SK-N-DZ (cell line): Measurements from ENCODE around the gene ZNHIT2.
"Not testable (repeated sequence)": the region's sequence is repeated elsewhere in the genome, so short reads cannot be mapped to it uniquely, and the experiment has no call there.

Experiments
- DNase-seq: peaks from one replicate; pipeline ENCODE4 v3.0.0-alpha.2; 2015; ENCODE audit warnings: low spot score

Gene ZNHIT2

GRCh38 chr11:65119670-65119995, 2.1 kb upstream of the ZNHIT2 start:
- DNase-seq = no peak

GRCh38 chr11:65118891-65119669, 1.6 kb upstream of the ZNHIT2 start:
- DNase-seq = not testable (repeated sequence)

GRCh38 chr11:65118097-65118837, 766 bp upstream of the ZNHIT2 start:
- DNase-seq = no peak

DNA sequence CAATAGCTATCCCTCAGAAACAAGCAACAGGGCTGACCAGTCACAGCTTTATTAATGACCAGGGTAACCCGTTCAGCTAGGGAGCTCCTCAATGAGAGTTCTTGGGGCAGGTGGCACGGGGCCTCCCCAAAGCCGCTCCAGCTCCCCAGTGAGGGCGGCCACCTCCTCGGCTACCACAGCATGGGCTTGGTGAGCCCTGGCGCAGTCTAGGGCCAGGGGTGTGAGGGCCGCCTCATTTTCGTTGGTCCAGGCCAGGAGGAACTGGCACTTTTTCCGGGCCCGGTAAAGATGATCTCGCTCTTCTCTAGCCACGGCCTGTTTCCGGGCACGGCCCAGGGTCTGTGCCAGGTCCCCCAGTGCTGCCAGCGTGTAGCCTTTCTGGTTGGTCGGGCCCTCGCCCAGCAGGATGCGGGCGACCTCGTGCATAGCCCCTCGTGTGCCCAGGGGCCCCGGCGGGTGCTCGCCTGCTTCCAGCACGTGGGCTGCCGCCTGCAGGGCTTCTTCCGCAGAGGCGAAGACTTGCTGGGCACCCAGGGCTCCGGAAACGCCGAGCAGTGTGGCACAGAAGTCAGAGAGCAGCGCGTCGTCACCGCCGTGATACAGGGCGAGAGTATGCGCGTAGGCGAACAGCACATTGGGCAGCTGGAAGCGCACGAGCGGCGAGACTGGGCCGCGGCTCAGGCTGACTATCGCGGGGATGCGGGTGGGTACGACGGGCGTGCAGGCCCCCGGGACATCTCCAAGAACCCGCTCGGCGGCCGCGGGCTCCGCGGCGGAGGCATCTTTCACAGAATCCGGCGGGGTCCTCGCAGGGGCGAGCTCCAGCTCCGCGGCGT, 913 bp downstream of the ZNHIT2 start:
- DNase-seq = no peak

- no peak for DNase-seq
These were observed 2.0 kb downstream of the ZNHIT2 start for GRCh38 chr11:65115361-65116082.

GRCh38 chr11:65114538-65115171, 2.8 kb downstream of the ZNHIT2 start:
- no peak for DNase-seq

- no peak for DNase-seq
These were observed 3.7 kb downstream of the ZNHIT2 start for GRCh38 chr11:65113839-65114238.

- no peak for DNase-seq
These were observed 4.1 kb downstream of the ZNHIT2 start for GRCh38 chr11:65113361-65113756.

- peak; percentile 68 for DNase-seq
These were observed 4.7 kb downstream of the ZNHIT2 start for GRCh38 chr11:65112546-65113360.

DNA sequence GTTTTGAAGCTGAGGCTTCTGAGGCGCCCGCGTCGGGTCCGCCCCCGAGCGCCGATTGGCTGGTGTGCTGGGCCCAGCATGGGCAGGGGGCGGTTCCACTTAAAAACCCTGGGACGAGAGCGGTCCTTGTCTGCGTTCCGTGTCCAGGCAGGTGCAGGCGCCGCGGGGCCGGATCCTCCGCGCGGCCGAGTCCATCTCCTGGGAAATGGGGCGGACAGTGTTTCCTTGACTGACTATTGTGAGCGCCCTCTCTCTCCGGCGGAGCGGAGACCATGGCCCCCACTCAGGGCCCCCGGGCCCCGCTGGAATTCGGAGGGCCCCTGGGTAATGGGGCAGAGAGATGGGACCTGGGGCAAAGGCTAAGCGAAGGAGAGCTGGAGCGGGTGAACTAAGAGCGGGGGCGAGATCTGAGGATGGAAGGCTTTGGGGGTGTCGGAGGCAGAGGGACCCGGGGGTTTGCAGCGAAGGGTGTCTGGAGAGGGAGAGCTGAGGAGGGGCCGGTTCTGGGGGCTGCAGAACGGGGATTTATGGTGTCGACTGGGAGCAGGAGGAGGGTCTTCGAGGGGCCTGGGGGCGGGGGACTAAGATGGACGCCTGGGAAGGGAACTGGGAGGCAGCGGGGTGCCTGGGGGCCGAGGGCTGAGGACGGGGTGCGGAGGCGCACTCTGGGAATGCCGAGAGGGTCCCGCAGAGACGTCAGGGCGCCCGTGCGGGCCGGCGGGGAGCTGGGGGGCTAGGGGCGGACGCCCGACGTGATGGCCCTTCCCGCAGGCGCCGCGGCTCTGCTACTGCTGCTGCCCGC, 5.6 kb downstream of the ZNHIT2 start, which contains the start of gene TM7SF2:
Gene TM7SF2 (plus strand): TSS at position 129 of the 802 bp plus-strand sequence. CDS start 144 bp downstream, at position 273.
- DNase-seq = peak; percentile 96

GRCh38 chr11:65111159-65111743, 6.2 kb downstream of the ZNHIT2 start:
- no peak for DNase-seq

GRCh38 chr11:65110354-65110861, 7.1 kb downstream of the ZNHIT2 start:
- DNase-seq = peak; percentile 83

GRCh38 chr11:65109231-65110198, 8.0 kb downstream of the ZNHIT2 start:
- no peak for DNase-seq

DNA sequence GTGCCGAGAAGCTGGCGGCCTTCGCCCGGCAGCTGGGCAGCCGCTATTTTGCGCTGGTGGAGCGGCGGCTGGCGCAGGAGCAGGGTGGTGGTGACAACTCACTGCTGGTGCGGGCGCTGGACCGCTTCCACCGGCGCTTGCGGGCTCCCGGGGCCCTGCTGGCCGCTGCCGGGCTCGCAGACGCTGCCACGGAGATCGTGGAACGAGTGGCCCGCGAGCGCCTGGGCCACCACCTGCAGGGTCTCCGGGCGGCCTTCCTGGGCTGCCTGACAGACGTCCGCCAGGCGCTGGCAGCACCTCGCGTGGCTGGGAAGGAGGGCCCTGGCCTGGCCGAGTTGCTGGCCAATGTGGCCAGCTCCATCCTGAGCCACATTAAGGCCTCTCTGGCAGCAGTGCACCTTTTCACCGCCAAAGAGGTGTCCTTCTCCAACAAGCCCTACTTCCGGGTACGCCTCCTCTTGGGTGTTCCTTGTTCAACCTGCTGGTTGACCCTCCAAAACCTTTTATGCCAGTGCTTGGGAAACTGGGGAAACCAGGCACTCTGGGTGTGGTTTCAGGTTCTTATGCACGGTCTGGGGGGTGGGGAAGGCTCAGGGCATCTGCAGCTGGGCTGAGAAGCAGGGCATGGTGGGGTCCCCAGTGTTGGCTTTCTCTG, 8.9 kb downstream of the ZNHIT2 start:
- DNase-seq = no peak

DNA sequence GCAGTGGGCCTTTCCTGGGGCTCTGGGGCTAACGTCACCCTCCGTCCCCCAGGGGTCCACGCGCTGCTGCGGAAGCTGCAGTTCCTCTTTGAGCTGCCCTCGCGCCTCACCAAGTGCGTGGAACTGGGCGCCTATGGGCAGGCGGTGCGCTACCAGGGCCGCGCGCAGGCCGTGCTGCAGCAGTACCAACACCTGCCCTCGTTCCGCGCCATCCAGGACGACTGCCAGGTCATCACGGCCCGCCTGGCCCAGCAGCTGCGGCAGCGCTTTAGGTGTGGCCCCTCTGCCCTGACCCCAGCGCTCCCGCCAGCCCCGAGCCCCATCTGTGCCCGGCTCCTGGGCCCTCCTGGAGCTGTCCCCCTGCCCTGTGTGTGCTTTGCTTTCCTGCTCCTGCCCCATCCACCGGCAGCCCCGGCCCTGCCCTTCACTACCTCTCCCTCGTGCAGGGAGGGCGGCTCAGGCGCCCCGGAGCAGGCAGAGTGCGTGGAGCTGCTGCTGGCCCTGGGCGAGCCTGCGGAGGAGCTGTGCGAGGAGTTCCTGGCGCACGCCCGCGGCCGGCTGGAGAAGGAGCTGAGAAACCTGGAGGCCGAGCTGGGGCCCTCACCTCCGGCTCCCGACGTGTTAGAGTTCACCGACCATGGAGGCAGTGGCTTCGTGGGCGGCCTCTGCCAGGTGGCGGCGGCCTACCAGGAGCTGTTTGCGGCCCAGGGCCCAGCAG, 9.6 kb downstream of the ZNHIT2 start:
- DNase-seq = no peak

GRCh38 chr11:65107078-65107477, 10.4 kb downstream of the ZNHIT2 start:
- DNase-seq = no peak
